Renal cortex interstitium (tissue), 11 donors: ENCODE measurements around the gene ZBTB20. TPM values are rescaled to one million over a fixed set of nuclear protein-coding genes. Genes with fewer than 3 reads are reported as not detected.

ENCODE experiments used
- DNase-seq, 11 donors: peaks; one replicate each; pipeline ENCODE4 v3.0.0-alpha.2; 2013; ENCODE audit warnings: low read depth in 9 of 11, low spot score in 4 of 11; ENCODE audit errors: extremely low read depth in 1 of 11
- polyA plus RNA-seq, 3 donors: library from polyadenylated mRNA; unstranded; fragments of 120-200 nt; gene quantifications; one replicate each; pipeline ENCODE4 v1.2.1, GENCODE V29; 2013; ENCODE audit not compliant: insufficient read length in 3 of 3

ZBTB20 gene
- polyA plus RNA-seq, 3 donors, result 5.5 to 6.9 (median 6.6) TPM

- DNase-seq, result peak in 5 of 11 donors; percentile 13 to 55 (median 26)
Measured at GRCh38 chr3:114454551-114455251, 692.4 kb downstream of the ZBTB20 start.

DNA sequence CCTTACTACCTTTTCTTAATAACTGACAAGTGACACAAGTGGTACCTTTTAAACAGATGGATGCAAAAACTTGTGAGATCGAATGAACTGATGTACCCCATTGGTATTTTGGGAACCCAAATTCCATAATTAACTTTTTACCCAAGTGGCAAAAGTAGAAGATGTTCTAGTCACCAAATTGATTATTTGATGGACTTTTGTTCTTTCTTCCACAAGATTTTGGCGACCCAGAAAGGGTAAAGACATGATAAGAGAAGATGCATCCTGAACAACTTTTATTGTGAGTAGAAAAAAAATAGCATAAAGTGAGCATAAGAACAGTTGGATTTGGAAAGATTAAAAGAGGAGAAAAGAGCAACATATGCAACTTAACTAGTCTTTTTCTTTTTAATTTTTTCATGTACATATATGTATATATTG lies 693.7 kb downstream of the ZBTB20 start:
- DNase-seq, result no peak

DNA sequence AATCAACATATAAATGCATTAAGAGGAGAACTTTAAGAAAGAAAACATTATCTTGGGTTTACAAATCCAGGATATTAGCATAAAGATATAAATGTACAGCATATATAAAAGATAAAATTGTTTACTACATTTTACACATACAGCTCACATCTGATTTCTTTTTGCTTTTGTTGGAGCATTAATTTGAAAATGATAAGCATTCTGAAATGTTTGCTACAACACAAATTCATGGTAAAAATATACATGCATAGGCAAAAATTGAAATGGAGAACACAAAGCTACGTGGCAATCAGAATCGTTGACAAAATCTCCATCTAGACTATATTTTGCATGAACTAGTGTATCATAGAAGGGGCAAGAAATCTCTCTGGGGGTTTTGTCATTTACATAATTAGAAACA lies 694.2 kb downstream of the ZBTB20 start:
- no peak for DNase-seq

- DNase-seq, result no peak
Measured at GRCh38 chr3:114452256-114452655, 694.8 kb downstream of the ZBTB20 start.

GRCh38 chr3:114451561-114452018 lies 695.5 kb downstream of the ZBTB20 start:
- DNase-seq, result peak in 1 of 11 donors; percentile 12

GRCh38 chr3:114451051-114451451 lies 696.0 kb downstream of the ZBTB20 start:
- no peak for DNase-seq

DNA sequence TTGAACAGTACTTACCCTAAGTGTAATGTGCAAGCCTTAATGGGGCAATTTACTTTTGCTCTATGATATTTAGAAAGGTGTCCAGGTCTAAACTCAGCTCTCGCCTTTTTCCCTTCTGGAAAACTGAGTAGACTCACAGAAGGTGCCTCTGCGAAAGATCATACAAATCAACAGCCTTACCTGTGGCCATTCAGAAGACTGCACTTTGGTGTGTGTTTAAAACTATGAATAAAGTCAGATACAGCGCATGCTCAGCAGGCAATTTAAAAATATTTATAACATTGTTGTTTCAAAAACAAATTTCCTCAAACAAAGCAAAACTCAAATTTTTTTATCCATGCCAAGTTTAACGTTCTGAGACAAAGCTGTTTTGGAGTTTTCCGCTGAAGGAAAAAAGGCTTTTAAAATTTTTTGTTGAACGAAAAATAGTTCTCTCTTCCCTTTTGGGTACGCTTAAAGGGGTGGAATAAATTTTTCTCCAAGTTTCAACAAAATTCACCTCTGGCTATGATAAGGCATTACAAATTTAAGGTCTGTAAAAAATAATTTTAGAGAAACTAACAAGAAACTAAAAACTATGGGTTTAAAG lies 697.0 kb downstream of the ZBTB20 start:
- no peak for DNase-seq

- DNase-seq, result no peak
Measured at GRCh38 chr3:114449271-114450007, 697.6 kb downstream of the ZBTB20 start.

- no peak for DNase-seq
Measured at GRCh38 chr3:114447950-114448479, 699.1 kb downstream of the ZBTB20 start.

DNA sequence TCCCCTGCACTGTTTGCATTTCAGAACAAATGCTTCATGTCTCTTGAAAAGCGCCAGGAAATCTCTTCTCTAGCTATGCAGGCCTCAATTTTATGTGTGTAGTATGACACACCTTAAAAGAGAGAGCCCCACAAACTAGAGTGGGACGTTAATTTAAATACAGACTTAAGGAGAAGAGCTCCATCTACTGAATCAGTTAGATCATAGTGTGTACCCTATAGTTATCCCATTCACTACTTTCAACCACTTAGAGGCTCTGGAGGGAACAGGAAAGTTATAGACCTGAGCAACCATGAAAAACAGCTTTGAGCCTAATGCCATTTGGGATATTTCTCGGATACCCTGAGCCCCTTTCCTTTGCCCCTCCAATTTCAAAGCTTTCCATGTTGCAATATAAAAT lies 699.5 kb downstream of the ZBTB20 start:
- DNase-seq, result no peak

DNA sequence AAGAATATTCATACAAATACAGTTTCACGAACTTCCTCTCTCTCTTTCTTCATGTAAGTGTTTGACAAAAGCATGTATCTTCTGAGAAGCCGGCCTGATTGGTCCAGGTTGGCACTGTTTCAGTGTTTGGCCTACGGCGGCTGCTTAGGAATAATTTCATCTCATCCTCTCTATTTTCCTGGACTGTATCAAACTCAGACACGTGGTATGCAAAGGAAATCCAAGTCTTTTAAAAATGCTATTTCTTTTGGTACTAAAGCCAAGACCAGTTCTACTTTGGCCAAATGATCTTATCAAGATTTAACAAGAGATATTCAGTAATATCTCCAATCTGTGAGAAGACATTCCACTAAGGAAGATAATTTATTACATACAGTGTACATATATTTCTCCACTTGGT lies 700.5 kb downstream of the ZBTB20 start:
- DNase-seq, result no peak

DNA sequence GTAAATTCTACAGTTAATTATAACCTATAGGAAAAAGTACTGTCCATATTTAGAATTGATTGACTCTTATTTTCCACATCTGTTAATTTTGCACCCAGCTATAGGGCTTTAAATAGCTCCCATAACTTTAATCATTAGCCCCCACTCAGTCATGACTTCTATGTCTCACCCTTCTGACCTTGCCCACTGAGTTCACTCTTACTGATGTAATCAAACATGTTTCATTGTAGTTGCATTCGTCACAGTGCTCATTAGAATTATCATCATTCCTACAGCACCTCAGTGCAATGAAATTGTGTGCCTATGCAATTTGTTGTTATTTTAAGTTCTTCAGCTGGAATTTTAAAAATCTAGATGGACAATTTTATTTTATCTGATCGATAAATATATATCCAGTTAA lies 701.9 kb downstream of the ZBTB20 start:
- no peak for DNase-seq

GRCh38 chr3:114444216-114444615 lies 702.9 kb downstream of the ZBTB20 start:
- DNase-seq, result no peak

- DNase-seq, result no peak
Measured at GRCh38 chr3:114442246-114442645, 704.8 kb downstream of the ZBTB20 start.

DNA sequence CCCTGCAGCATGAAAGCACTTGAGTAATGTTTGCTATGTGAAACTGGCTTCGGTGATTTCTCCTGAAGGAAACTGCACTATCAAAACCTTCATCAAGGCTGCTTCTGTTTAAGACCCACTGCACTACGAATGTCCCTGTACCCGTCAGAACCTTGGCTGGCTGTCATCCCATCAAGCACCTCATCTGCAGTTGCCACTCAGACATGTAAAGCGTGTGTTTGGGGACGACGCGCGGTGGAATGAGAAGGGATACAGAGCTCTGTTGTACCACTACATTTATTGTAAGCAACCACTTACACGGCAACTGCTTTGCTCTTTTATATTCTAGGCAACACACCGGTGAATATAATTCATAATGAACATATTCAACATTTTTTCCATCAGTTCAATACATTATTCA lies 705.7 kb downstream of the ZBTB20 start:
- DNase-seq, result no peak

GRCh38 chr3:114440700-114441099 lies 706.4 kb downstream of the ZBTB20 start:
- no peak for DNase-seq

GRCh38 chr3:114439284-114439683 lies 707.8 kb downstream of the ZBTB20 start:
- DNase-seq, result no peak

GRCh38 chr3:114437897-114438296 lies 709.2 kb downstream of the ZBTB20 start:
- no peak for DNase-seq

GRCh38 chr3:114436182-114436581 lies 710.9 kb downstream of the ZBTB20 start:
- no peak for DNase-seq
